Measurements from ENCODE around the gene CNKSR2.

CNKSR2 gene

DNA sequence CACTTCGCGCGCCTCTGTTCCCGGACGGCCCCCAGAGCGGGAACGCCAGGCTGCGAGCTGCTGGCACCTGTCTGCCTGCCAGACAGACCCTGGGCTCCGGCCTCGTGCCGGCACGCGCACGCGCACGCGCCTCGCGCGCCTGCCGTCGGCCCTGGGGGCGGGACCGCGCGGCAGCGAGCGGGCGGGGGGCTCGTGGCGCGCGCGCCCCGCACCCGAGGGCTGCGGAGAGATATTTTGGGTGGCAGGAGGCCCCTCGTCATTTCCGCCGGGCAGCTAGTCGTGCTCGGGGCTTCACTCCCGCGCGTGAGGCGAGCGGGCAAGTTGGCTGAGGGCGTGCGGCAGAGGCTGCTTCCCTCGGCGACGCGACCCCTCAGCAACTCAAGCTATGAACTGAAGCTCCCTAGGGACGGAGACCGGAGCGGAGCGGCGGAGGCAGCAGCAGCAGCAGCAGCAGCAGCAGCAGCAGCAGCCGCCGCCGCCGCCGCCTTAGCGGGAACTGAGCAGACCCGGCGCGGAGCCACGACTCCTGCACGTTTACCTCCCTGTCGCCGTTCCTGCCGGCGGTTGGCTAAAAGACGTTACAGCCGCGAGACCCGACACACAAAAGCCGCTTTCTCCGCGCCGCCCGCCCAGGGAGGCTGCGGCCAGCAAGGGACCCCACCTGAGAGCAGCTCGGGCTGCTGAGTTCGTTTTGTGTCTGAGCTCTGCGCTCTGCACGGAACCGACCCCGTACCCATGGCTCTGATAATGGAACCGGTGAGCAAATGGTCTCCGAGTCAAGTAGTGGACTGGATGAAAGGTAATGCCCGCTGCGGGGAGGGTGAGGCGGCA, at the start of gene CNKSR2:
Gene CNKSR2 (plus strand): TSS at position 256 of the 831 bp plus-strand sequence. CDS start 480 bp downstream, at position 736.
- Histone ChIP-seq H3K27ac (no peak within 1 kb of the TSS), H3K4me3 (peak within 1 kb of the TSS; percentile 73), H3K9me3 (ENCODE audit: low read depth, low read length) (no peaks in the 10 kb centered on the region), H3K36me3 (ENCODE audit: insufficient read depth, low read length) (no peaks in the 10 kb centered on the region), H3K9ac (ENCODE audit: insufficient read length) (no peak within 1 kb of the TSS)
- TF ChIP-seq EZH2 (IDR thresholded peaks at IDR 0.05) (peak; percentile 82), POLR2AphosphoS5 (IDR thresholded peaks at IDR 0.05; ENCODE audit: borderline replicate concordance, low read depth, low read length) (no peak)
- DNase-seq (ENCODE audit: low read depth, low spot score) = no peak

DNA sequence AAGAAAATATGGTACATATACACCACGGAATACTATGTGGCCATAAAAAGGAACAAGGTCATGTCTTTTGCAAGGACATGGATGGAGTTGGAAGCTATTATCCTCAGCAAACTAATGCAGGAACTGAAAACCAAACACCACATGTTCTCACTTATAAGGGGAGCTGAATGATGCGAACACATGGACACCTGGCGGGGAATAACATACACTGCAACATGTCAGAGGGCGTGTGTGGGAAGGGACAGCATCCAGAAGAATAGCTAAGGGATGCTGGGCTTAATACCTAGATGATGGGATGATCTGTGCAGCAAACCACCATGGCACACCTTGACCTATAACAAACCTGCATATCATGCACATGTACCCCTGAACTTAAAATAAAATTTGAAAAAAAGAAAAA, 19.5 kb upstream of the CNKSR2 start:
- H3K36me3 ChIP-seq (ENCODE audit: insufficient read depth, low read length) = no peaks in the 10 kb centered on the region
- no peak for DNase-seq (ENCODE audit: low read depth, low spot score)
- no peak overlapping the region for H3K4me3 ChIP-seq
- H3K9me3 ChIP-seq (ENCODE audit: low read depth, low read length) = no peaks in the 10 kb centered on the region
- no peak overlapping the region for H3K9ac ChIP-seq (ENCODE audit: insufficient read length)
- TF ChIP-seq POLR2AphosphoS5 (IDR thresholded peaks at IDR 0.05; ENCODE audit: borderline replicate concordance, low read depth, low read length) (no peak), EZH2 (IDR thresholded peaks at IDR 0.05) (no peak), FOXP2 (optimal IDR thresholded peaks at IDR 0.05; ENCODE audit: control extremely low read depth, extremely low read length, insufficient read depth) (no peak)
- H3K27ac ChIP-seq = no peak overlapping the region

DNA sequence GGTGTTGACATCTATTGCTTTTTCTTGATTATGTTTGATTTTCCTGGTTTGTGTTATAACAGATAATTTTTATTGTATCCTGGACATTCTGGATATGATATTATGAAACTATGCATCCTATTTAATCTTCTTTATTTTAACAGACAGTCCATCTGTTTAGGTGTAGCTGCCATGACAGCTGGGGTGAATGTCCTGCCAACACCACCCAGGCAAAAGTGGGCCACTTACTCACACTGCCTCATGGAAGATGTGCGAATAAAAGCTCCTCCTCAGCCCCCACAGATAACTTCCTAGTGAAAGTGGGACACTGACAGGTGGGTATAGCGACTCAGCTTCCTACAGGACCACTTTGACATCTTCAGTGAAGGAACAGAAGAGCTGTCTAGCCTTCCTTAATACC, 18.4 kb upstream of the CNKSR2 start:
- no peaks in the 10 kb centered on the region for H3K9me3 ChIP-seq (ENCODE audit: low read depth, low read length)
- no peaks in the 10 kb centered on the region for H3K36me3 ChIP-seq (ENCODE audit: insufficient read depth, low read length)
- TF ChIP-seq POLR2AphosphoS5 (IDR thresholded peaks at IDR 0.05; ENCODE audit: borderline replicate concordance, low read depth, low read length) (no peak), FOXP2 (optimal IDR thresholded peaks at IDR 0.05; ENCODE audit: control extremely low read depth, extremely low read length, insufficient read depth) (no peak), EZH2 (IDR thresholded peaks at IDR 0.05) (no peak)
- DNase-seq (ENCODE audit: low read depth, low spot score) = no peak
- no peak overlapping the region for H3K9ac ChIP-seq (ENCODE audit: insufficient read length)
- no peak overlapping the region for H3K4me3 ChIP-seq
- H3K27ac ChIP-seq = no peak overlapping the region

DNA sequence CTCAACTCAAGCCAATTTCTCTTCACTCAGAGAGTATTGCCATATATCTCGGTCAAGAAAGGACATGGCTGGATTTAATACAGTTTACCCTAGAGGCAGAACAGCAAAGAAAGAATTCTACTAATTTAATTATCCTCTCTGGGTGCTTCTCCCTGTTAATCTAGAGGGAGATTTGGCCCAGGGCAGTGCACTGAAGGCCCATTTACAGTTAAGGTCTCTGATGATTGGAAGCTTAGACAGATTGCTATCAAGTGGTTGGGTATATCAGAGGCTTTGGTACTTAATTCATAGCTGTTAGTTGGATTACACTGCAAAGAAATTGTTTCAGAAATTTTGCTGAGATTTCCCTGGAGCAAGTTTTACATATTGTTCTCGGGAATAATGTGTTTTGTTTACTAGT, 4.6 kb upstream of the CNKSR2 start:
- no peak overlapping the region for H3K27ac ChIP-seq
- H3K4me3 ChIP-seq = no peak overlapping the region
- no peaks in the 10 kb centered on the region for H3K9me3 ChIP-seq (ENCODE audit: low read depth, low read length)
- no peak for DNase-seq (ENCODE audit: low read depth, low spot score)
- H3K9ac ChIP-seq (ENCODE audit: insufficient read length) = no peak overlapping the region
- TF ChIP-seq FOXP2 (optimal IDR thresholded peaks at IDR 0.05; ENCODE audit: control extremely low read depth, extremely low read length, insufficient read depth) = no peak
- TF ChIP-seq EZH2 (IDR thresholded peaks at IDR 0.05) = no peak
- TF ChIP-seq POLR2AphosphoS5 (IDR thresholded peaks at IDR 0.05; ENCODE audit: borderline replicate concordance, low read depth, low read length) = no peak
- no peaks in the 10 kb centered on the region for H3K36me3 ChIP-seq (ENCODE audit: insufficient read depth, low read length)

DNA sequence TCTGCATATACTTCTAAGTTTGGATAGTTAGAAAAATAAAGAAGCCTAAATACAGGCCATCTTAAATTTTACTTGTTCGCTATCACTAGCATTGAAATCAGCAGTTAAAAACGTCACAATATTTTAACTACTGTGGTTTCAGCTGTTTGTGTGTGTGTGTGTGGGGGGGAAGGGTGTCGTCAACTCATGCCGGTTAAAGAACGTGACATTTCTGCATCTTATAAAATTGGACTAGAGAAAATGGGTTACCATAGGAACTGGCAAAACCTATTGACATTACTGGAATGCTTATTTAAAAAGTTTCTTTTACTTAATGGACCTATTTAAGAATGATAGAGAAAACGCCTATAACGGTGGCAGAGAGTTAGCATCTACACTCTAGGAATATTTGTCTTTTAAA, 1.2 kb upstream of the CNKSR2 start:
- DNase-seq (ENCODE audit: low read depth, low spot score) = no peak
- TF ChIP-seq FOXP2 (optimal IDR thresholded peaks at IDR 0.05; ENCODE audit: control extremely low read depth, extremely low read length, insufficient read depth) (no peak), EZH2 (IDR thresholded peaks at IDR 0.05) (no peak), POLR2AphosphoS5 (IDR thresholded peaks at IDR 0.05; ENCODE audit: borderline replicate concordance, low read depth, low read length) (no peak)
- Histone ChIP-seq H3K4me3 (no peak overlapping the region), H3K36me3 (ENCODE audit: insufficient read depth, low read length) (no peaks in the 10 kb centered on the region), H3K9ac (ENCODE audit: insufficient read length) (no peak overlapping the region), H3K9me3 (ENCODE audit: low read depth, low read length) (no peaks in the 10 kb centered on the region), H3K27ac (no peak overlapping the region)

DNA sequence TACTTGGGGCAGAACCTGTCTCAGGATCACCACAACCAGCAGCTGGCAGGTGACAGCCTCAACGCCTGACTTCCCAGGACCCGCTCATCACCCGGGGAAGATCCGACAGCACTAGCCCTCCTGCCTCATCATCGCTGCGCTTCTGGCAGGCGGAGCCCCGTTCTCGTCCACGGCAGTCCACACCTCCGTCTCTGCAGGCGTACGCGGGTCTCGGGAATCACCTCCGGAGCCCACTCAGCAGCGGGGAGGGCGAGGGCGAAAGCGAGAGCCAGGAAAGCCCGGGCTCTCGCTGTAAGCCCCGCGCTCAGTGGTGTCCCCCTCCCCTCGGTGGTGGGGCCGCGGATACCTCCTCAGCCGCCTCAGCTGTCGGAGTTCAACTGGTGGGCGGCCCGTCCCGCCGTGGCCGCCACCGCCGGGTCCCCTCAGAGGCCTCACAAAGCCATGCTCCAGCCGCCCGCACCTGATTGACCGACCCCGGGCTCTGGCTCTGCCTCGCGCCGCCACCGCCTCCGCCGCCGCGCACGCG, 518 bp upstream of the CNKSR2 start:
- no peak for TF ChIP-seq EZH2 (IDR thresholded peaks at IDR 0.05)
- no peak for TF ChIP-seq FOXP2 (optimal IDR thresholded peaks at IDR 0.05; ENCODE audit: control extremely low read depth, extremely low read length, insufficient read depth)
- no peak for TF ChIP-seq POLR2AphosphoS5 (IDR thresholded peaks at IDR 0.05; ENCODE audit: borderline replicate concordance, low read depth, low read length)
- Histone ChIP-seq H3K4me3 (peak overlapping the region; percentile 73), H3K9me3 (ENCODE audit: low read depth, low read length) (no peaks in the 10 kb centered on the region), H3K36me3 (ENCODE audit: insufficient read depth, low read length) (no peaks in the 10 kb centered on the region), H3K9ac (ENCODE audit: insufficient read length) (no peak overlapping the region), H3K27ac (no peak overlapping the region)
- no peak for DNase-seq (ENCODE audit: low read depth, low spot score)

DNA sequence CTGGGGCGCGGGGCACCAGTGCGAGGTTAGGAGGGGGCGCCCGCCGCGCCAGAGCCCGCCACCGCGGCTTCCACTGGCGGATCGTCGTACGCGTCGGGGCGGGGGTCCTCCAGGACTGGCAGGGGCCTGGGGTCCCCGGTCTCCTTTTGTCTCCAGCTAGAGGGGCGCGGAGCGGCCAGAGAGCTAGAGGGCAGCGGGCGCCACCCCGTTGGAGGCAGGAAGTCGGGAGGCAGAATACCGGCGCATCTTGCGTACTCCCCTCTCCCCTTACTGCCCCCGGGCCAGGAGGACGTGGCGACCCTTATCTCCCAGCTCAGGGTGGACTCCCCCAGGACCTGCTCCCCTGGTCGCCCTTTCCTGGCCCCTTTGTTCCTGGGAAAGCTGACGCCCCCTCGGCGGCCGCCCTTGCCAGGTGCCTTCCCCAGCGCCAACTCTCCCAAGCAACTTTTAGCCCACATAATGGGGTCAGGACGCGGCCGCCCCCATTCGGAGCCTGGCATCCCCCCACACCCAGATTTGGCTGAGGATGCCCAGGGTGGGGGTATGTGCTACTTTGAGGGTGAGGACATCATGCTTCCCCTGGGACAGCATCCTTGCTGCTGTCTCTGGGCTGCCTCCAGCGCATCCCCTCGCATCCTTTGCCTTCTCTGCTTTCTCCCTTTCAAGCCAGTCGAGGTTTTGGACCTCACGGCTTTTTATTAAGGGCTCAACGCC, 933 bp downstream of the CNKSR2 start:
- Histone ChIP-seq H3K4me3 (peak overlapping the region; percentile 73), H3K27ac (no peak overlapping the region), H3K9ac (ENCODE audit: insufficient read length) (no peak overlapping the region), H3K36me3 (ENCODE audit: insufficient read depth, low read length) (no peaks in the 10 kb centered on the region), H3K9me3 (ENCODE audit: low read depth, low read length) (no peaks in the 10 kb centered on the region)
- no peak for DNase-seq (ENCODE audit: low read depth, low spot score)
- TF ChIP-seq EZH2 (IDR thresholded peaks at IDR 0.05) = no peak
- TF ChIP-seq POLR2AphosphoS5 (IDR thresholded peaks at IDR 0.05; ENCODE audit: borderline replicate concordance, low read depth, low read length) = no peak
- TF ChIP-seq FOXP2 (optimal IDR thresholded peaks at IDR 0.05; ENCODE audit: control extremely low read depth, extremely low read length, insufficient read depth) = no peak

DNA sequence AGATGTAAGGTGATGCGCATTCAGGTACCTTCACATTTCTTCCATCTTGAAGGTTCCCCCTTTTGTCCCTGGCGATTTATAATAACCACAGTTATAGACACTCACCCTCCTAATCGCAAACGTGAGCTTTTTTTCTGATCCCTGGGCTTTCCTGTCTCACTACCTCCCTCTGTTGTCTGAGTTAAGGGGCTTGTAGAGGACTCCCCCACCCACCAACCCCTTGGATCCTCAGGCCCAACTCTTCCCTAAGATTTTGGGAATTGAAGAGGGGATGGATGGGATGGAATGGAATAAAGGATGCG, 1.4 kb downstream of the CNKSR2 start:
- TF ChIP-seq EZH2 (IDR thresholded peaks at IDR 0.05) (no peak), FOXP2 (optimal IDR thresholded peaks at IDR 0.05; ENCODE audit: control extremely low read depth, extremely low read length, insufficient read depth) (no peak), POLR2AphosphoS5 (IDR thresholded peaks at IDR 0.05; ENCODE audit: borderline replicate concordance, low read depth, low read length) (no peak)
- DNase-seq (ENCODE audit: low read depth, low spot score) = no peak
- H3K9me3 ChIP-seq (ENCODE audit: low read depth, low read length) = no peaks in the 10 kb centered on the region
- no peak overlapping the region for H3K4me3 ChIP-seq
- H3K36me3 ChIP-seq (ENCODE audit: insufficient read depth, low read length) = no peaks in the 10 kb centered on the region
- H3K9ac ChIP-seq (ENCODE audit: insufficient read length) = no peak overlapping the region
- no peak overlapping the region for H3K27ac ChIP-seq
